Medulla oblongata (tissue), 1 donor: Measurements from ENCODE around the gene AKR1B15.
A peak's percentile ranks its signal among the peaks of the same experiment; 100 is the strongest.
"Not testable (repeated sequence)": the region's sequence is repeated elsewhere in the genome, so short reads cannot be mapped to it uniquely, and the experiment has no call there.

ENCODE experiments used
- DNase-seq: peaks from one replicate; pipeline ENCODE4 v3.0.0-alpha.2; 2015; ENCODE audit errors: extremely low spot score

AKR1B15 gene

DNA sequence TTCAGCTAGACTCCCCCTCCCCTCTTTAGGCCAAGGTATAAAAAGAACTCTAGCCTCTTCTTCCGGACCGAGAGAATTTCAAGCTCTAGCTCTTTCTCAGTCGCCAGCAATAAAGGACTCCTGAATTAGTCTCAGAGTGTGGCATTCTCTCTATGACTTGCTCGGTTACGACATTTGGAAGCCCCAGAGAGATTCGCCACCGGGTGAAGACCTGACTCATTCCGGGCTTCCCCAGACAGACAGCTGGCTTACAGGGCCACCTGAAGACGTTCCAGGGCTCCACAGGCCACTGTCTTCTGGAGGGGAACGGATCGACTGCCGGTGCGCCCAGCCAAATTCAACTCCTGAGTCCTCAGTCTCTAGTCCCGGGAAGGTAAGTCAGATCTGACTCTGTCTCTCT lies at the start of gene AKR1B15:
AKR1B15 (plus strand) TSS at position 234 of the 400 bp plus-strand sequence. CDS start 15,510 bp downstream, outside the sequence.
- no peak for DNase-seq

DNA sequence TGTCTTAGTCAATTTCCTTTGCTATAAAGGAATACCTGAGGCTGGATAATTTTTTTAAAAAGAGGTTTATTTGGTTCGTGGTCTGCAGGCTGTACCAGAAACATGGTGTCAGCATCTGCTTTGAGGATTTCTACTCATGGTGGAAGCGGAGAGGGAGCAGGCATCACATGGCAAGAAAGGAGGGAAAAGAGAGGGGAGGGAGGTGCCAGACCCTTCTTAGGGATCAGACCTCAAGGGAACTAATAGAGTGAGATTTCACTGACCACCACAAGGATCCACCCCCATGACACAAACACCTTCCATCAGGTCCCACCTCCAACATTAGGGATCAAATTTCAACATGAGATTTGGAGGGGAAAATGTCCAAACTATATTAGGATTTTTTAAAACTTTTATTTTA lies 48.5 kb upstream of the AKR1B15 start:
- no peak for DNase-seq

DNA sequence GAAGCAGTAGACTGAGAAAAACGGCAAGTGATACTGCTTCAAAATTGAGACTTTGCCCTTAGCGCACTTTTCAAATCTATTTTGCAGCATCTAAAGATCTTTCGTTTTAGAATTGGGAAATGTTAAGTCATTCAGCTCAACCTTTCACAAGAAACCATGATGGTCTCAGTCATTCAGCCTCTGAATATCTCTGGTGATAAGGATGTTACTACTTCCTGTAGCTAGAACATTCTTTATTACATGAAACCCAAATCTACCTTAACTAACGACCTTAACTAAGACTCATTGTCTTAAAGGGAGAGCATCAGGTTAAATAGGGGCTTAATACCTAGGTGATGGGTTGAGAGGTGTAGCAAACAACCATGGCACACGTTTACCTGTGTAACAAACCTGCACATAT lies 47.9 kb upstream of the AKR1B15 start:
- no peak for DNase-seq

DNA sequence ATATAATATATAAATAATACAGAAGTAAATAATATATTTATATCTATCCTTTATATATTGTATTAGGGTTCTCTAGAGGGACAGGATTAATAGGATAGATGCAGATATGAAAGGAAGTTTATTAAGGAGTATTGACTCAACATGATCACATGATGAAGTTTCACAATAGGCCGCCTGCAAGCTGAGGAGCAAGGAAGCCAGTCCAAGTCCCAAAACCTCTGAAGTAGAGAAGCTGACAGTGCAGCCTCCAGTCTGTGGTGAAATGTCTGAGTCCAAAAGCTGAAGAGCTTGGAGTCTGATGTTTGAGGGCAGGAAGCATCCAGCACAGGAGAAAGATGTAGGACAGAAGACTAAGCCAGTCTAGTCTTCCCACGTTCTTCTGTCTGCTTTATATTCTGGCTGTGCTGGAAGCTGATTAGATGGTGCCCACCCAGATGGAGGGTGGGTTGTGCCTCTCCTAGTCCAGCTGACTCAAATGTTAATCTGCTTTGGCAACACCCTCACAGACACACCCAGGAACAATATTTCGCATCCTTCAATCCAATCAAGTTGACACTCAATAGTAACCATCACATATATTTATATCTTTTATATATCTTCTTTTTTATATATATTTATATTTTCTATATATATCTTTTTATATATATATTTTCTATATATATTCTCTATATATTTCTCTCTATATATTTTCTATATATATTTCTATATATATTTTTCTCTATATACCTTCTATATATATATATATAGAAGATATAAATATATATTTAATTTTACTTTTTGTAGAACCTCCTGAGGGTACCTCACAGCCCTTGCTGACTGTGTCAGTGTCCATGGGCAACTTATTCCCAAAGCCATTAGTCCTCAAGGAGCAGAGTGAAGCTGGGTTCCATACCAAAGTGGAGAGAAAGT lies 46.2 kb upstream of the AKR1B15 start:
- DNase-seq = peak; percentile 71

DNA sequence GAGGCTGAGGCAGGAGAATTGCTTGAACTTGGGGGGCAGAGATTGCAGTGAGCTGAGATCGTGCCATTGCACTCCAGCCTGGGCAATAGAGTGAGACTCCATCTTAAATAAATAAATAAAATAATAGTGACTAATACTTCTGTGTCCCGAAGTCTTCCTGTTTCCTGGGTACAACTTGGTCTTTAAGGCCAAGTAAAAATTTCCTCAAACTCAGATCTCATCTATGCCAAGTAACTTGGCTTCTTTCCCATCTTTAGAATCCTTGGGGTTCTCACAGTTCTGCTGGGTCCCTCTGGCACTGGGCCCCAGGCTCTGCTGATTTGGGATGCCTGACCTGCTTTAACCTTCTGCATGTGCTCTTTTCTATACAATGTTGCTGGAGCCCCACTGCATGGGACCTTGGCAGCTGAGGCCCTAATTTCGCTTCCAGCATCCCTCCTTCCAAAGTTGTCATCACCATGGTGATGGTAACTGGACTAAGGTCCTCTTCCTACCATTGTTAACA lies 44.2 kb upstream of the AKR1B15 start:
- no peak for DNase-seq

DNA sequence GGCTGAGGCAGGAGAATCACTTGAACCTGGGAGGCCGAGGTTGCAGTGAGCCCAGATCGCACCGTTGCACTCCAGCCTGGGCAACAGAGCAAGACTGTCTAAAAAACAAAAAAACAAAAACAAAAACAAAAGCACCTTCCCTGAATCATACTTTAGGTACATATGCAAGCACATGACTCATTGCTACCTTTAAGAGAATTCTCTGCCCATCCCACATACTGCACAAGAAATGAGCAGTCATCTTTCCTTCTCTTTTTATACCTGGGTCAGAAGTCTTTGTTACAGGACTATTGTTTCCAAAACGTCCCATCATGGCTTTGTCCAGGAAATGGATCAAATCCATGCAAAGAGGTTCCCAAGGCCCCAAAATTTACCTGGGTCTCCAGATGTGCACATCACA lies 43.1 kb upstream of the AKR1B15 start:
- DNase-seq = no peak

DNA sequence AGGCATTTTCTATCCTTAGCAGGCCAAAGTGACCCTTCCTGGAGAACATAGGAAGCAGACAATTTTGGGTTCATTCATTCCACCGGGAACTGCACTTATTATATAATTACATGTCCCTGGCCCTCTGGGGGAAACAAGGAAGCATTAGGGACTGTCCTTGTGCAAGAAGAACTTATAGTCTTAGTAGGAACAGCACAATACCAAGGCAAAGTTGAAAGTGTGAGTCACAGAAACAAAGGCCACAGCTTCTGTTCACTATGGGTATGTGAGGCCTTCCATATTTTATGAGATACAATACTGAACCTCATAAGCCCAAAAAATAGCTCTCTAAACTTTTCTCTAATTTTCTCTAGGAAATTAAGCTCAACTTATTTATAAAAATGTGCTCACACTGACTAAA lies 39.9 kb upstream of the AKR1B15 start:
- DNase-seq = no peak

DNA sequence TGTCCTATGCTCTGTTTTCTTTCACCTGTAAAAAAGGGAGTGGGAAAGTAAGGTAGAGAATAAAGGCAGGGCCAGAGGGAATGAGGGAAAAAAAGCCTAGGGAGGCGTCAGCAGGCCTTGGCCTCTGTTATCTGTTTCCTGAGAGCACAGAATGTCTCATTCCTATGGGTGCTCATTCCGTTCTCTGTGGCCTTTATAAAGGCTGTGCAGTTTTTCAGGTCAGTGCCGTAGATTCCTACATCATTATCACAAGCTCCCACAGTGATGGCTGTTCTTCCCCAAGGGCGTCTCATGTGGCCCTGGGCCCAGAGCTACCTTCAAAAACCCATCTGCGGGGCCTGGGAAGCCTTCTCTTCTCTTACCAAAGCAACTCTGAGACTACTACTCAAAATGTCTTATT lies 38.3 kb upstream of the AKR1B15 start:
- no peak for DNase-seq

DNA sequence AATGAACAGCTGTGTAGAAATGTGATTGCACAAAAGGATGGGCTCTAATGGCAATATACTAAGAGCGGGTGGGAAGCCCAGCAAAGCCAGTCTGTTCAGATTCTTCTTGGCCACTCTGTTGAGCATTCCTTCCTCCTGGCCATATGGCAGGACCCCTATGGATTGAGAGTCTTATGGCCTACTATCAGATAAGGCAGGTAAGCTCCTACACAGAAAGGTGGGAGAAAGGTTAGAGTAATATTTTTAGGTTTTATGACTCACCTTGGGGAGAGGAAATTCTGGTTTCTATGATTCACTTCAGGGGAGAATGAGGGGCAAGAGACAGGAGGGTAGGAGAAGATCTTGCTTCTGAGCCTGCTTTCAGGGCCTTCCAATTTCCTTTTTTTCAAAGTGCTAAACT lies 36.6 kb upstream of the AKR1B15 start:
- no peak for DNase-seq

DNA sequence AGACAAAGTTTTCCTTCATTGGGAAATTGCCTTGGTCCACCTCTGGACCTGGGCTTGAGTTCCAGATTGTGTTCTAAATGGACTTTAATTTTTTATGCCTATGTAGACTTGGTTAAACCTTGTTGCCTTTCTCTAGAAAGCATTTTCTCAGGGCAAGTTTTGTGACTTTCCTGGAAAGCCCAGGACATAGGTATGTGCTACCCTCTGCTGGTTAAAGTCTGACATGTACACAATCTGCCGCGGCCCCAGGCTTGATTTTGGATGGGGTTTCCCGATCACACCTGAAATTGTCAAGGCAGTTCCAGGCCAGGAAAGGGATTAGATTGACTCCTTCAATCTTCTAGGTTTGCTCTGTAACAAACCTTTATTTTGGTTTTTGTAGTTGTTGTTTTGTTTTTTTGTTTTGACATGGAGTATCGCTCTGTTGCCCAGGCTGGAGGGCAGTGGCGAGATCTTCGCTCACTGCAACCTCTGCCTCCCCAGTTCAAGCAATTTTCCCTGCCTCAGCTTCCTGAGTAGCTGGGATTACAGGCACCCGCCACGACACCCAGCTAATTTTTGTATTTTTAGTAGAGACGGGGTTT lies 35.6 kb upstream of the AKR1B15 start:
- peak; percentile 66 for DNase-seq

DNA sequence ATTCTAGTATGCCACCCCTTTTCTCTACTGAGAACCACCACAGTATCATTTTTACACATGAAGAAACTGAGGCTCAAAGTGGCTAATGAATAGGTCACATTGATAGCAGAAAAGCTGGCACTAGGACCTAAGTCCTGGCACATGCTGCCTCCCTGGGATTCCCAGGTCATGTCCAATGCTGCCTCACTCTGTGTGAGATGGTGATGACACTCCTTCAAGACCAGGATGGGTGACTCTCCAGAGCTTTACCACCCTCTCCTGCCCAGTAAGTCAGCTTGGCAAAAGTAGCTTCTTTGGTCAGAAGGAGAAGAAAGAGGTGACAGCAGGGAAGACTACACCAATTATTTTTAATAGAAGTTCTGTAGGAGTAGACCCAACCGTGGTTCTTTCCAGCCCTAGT lies 34.8 kb upstream of the AKR1B15 start:
- no peak for DNase-seq

DNA sequence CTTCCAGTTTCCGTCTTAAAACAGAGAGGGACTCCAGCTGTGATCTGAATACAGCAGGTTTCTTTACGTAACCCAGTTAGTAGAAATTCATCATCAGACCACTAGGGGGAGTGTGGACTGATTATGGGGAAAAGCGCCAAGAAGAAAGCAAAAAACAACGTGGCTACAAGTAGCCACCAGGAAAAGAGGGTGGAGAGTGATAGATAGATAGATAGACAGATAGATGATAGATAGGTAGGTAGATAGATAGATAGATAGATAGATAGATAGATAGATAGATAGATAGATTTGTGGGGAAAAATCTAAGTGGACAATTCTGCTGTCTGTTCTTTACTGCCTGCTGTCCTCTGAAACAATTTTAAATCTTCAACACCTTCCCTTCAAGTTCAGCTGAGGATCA lies 34.2 kb upstream of the AKR1B15 start:
- DNase-seq = peak; percentile 90

DNA sequence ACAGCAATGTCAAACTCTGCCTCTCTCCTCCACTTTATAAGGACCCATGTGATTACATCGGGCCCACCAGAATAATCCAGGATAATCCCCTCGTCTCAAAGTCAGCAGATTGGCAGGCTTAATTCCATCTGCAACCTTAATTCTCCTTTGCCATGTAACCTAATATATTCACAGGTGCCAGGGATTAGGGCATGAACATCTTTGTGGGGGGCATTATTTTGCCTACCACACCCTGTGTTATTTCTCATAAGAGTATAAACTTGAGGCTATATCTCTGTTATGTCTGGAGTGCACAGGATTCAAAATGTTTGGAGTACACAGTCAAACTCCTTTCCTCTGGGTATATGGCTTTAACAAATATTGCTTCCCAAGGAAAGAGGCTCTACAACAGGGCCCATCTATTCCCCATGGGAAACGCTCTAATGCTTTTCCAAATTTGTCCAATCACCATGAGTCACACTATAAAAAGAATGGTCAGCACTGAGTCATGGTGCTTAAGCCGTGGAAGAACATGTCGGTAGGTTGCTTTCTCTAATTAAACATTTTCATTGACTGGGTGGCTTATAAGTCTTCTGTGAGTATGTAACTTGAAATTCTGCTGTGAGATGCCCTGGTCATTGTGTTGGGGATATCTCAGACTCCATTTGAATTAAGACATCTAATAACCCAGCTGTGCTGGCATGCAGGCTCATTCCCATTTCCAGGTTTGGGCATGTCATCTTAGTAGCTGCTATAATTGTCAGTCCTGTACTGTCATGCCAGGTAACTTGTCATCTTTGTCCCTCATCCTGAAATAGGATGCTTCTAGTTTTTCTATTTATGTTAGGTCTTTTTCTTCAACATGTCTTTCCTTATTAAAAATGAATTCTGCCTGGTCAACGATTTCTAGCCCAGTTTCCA lies 33.1 kb upstream of the AKR1B15 start:
- DNase-seq = no peak

DNA sequence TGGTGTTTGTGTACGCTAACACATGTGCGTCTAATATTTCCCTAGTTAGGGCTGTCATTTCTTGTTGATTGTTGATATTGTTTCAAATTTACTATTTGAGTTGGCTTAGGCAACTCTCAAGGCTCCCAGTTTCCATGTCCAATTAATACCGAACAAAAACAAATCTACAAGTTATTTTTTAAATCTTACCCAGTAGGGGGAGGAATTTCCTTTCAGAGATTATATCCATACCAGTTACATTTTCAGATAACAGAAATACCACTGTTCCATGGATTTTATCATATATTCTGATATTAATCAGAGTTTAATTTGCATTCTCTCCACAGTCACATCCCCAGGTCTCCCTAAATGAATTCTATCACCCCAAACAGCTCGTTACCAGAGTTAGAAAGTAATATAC lies 28.8 kb upstream of the AKR1B15 start:
- no peak for DNase-seq

DNA sequence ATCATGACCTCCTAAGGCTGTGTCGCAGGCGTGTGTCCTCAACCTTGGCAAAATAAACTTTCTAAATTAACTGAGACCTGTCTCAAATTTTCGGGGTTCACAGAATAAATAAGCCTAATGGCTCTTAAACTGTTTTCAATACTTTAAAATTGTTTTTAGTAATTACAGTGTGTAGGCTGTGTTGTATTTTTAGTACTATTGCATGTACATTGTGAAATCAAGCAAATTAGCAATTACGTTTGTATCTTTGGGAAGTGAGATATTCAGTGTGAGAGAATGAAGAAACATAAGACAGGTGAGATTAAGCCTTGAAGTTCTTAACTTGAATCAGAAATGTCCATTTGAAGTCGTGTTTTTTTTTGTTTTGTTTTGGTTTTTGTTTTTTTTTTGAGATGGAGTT lies 26.3 kb upstream of the AKR1B15 start:
- no peak for DNase-seq

DNA sequence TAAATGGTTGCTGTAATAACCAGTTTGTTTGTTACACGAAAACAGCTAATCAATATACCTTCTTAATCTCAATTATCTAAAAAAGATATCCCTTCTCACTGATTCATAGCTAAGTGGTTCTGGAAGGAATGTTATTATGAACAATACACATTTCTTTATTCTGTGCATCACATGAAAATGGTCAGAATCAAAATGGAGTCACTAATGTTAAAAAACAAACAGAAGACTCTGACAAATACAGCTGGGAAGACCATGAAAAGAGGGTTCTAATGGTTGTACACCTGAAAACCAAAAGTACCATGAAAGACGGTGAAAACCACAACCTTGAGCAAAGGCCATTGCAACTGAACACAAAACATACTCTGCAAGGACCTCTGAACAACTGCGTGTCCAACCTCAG lies 23.5 kb upstream of the AKR1B15 start:
- DNase-seq = not testable (repeated sequence)

DNA sequence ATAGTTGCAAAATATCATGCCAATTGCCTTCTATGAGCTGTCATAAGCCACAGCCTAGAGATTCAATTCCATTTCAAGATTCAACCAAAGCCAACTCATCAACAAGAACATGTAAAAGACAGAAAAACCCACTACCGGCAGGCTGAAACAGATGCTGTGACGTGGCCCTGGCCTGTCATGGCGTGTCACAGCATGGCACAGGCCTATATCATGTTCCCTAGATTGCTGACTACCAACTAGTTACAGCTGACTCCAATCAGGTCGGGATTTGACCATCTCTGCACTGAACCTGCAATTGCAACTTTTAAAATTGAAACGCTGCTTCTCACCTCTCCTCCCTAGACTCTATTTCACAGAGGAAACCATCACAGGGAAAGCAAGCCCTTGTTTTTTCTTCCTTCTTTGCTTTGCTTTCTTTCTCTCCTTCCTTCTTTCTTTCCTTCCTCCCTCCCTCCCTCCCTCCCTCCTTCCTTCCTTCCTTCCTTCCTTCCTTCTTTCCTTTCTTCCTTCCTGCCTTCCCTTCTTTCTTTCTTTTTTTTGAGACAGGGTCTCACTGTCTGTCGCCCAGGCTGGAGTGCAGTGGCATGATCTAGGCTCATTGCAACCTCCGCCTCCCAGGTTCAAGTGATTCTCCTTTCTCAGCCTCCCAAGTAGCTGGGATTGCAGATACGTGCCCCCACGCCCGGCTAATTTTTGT lies 22.2 kb upstream of the AKR1B15 start:
- DNase-seq = not testable (repeated sequence)

DNA sequence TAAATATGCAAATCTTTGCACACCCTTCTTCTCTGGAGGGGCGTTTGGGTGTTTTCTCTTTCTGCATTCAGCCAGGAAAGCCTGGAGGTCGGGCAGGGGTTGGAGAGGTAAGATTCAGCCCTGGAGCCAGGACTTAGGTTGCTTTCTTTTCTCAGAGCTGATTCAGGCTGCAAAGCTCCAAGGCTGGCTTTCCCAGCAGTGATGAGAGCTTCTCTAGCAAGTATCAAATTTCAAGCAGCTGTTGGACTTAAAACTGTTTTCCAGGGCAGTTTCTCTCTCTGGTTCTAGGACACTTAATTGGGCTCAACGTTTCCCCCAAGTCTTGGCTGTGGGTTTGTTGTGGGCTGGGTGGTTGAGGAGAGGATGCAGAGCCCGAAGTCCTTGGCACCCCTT lies 20.9 kb upstream of the AKR1B15 start:
- DNase-seq = no peak

DNA sequence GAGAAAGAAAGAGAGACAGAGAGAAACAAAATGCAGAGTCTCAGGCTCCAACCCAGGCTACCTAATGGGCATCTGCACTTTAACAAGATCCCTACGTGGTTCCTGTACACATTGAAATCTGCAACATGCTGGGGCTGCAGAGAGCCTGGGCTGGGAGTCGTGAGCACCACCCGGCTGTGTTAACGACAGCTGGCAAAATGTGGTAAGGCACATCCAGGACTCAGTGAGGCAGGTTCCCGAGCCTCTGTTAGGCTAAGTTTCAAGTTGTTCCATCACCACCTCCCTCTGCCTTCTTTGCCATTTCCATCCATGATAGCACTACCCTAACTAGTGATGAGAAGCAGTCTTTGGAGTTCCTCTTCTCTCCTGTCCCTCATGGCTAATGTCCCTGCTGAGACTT lies 20.2 kb upstream of the AKR1B15 start:
- DNase-seq = no peak

DNA sequence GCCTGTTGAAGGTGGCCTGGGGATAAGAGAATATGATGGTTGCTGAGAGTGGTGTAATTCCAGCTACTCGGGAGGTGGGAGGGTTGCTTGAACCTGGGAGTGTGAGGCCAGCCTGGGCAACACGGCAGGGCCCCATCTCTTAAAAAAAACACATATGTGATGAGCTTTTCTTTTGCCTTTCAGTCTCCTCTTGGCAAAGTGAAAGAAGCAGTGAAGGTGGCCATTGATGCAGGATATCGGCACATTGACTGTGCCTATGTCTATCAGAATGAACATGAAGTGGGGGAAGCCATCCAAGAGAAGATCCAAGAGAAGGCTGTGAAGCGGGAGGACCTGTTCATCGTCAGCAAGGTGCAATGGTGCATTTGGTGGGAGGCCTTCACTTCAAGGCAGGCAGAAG lies 18.4 kb upstream of the AKR1B15 start:
- no peak for DNase-seq

DNA sequence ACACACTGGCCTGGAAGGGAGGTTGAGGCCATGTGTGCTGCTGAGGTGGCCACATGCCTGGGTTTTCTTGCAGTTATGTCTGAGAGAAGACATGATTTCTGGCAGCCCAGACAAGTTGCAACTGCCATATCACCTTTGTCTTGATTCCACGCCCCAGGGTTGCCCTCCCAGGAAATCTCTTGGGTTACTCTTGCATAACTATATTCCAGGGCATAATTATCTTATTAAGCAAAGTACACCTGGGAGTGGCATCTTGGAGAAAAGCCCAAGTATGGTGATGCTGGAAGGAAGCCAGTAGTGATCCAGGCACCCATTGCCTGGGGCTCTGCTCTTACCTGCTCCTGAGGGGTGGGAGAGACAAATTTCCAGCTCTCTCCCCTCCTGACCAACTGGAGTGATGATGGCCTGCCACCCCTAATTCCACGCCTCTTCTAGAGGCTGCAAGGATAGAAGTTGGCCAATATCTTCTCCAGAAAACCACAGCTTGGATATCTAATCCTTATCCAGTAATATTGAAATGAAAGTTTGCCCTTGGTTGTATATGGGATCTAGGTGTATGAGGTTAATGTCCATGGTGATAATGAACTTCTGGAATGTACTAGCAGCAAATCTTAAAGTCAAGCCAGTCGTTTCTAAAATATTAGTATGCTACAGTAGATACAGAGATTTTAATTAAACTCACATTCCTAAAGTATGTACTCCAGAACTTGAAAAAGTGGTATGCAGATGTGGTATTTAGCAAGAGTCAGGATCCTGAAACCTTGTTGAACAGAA lies 16.5 kb upstream of the AKR1B15 start:
- no peak for DNase-seq
